Smooth muscle cell (in vitro differentiated cells): ENCODE data around the gene GALNTL6. TPM values are rescaled to one million over a fixed set of nuclear protein-coding genes. Genes with fewer than 3 reads are reported as not detected.

Experiments
- DNase-seq: peaks from one replicate; lab custom pipeline; 2025; ENCODE audit not compliant: unreplicated experiment; lab: John Stamatoyannopoulos, UW
- H2AFZ ChIP-seq: fragments of 200-600 bp; sonication (generic); 2 replicates; pipeline ENCODE4 v1.6.0; 2016; ENCODE audit warnings: antibody characterized with exemption, low read depth, mild to moderate bottlenecking
- H3F3A ChIP-seq: fragments of 200-600 bp; sonication (generic); 2 replicates; pipeline ENCODE4 v1.6.0; 2017; ENCODE audit warnings: antibody characterized with exemption, low read depth
- H3K27ac ChIP-seq: fragments of 200-600 bp; sonication (generic); 2 replicates; pipeline ENCODE4 v1.5.1; 2016; ENCODE audit warnings: low read depth, mild to moderate bottlenecking
- H3K27me3 ChIP-seq: fragments of 200-600 bp; sonication (generic); 2 replicates; pipeline ENCODE4 v1.6.1; 2016; ENCODE audit warnings: low read depth, mild to moderate bottlenecking
- H3K36me3 ChIP-seq: fragments of 200-600 bp; sonication (generic); 2 replicates; pipeline ENCODE4 v1.5.1; 2016; ENCODE audit warnings: low read depth
- H3K4me1 ChIP-seq: fragments of 200-600 bp; sonication (generic); 2 replicates; pipeline ENCODE4 v1.5.1; 2016; ENCODE audit warnings: low read depth
- H3K4me2 ChIP-seq: fragments of 200-600 bp; sonication (generic); 2 replicates; pipeline ENCODE4 v1.6.0; 2016; ENCODE audit warnings: mild to moderate bottlenecking
- H3K4me3 ChIP-seq: fragments of 200-600 bp; sonication (generic); 2 replicates; pipeline ENCODE4 v1.5.1; 2016; ENCODE audit warnings: mild to moderate bottlenecking
- H3K79me2 ChIP-seq: fragments of 200-600 bp; sonication (generic); 2 replicates; pipeline ENCODE4 v1.6.0; 2016; ENCODE audit warnings: low read depth, mild to moderate bottlenecking
- H3K9ac ChIP-seq: fragments of 200-600 bp; sonication (generic); 2 replicates; pipeline ENCODE4 v1.6.0; 2016; ENCODE audit warnings: low read depth
- H3K9me3 ChIP-seq: fragments of 200-600 bp; sonication (generic); replicated peaks from 2 replicates; pipeline ENCODE4 v1.5.1; 2016; ENCODE audit warnings: low read depth
- H4K20me1 ChIP-seq: fragments of 200-600 bp; sonication (generic); 2 replicates; pipeline ENCODE4 v1.6.0; 2016; ENCODE audit warnings: low read depth
- CTCF ChIP-seq: fragments of 200-600 bp; sonication (generic); IDR thresholded peaks from 2 replicates; pipeline ENCODE4 v1.5.1; 2017; ENCODE audit warnings: borderline replicate concordance, mild to moderate bottlenecking, antibody characterized with exemption; ENCODE audit not compliant: insufficient read depth, poor library complexity, severe bottlenecking
- WGBS: methylation state at CpG from one replicate; pipeline ENCODE4 v1.1.7; 2016; ENCODE audit warnings: low lambda C conversion rate; 5-methylcytosine and 5-hydroxymethylcytosine counted together
- polyA plus RNA-seq: library from polyadenylated mRNA; unstranded; fragments of >200 nt; fragmentation: Nextera tagmentation; extraction: Ambion mirVana; gene quantifications from 2 replicates; pipeline ENCODE4 v1.2.1, GENCODE V29; 2016
- total RNA-seq: library from RNA; depleted of rRNA; stranded (reverse); fragments of >200 nt; gene quantifications from 2 replicates; pipeline ENCODE4 v1.2.3, GENCODE V29; 2014

GALNTL6 gene
- total and polyA plus RNA-seq, 2 experiments from 2014 or later = 0.18 to 1.3 TPM

- Histone ChIP-seq H3K4me2 (no peak overlapping the region), H3K4me3 (no peak overlapping the region), H3K27ac (no peak overlapping the region), H3K36me3 (no peaks in the 10 kb centered on the region), H3K4me1 (no peaks in the 10 kb centered on the region), H3F3A (no peaks in the 10 kb centered on the region), H3K9me3 (no peaks in the 10 kb centered on the region), H3K79me2 (no peaks in the 10 kb centered on the region), H2AFZ (no peak overlapping the region), H4K20me1 (no peaks in the 10 kb centered on the region), H3K27me3 (no peaks in the 10 kb centered on the region), H3K9ac (no peak overlapping the region)
- no peak for TF ChIP-seq CTCF
- DNase-seq = no peak
- WGBS = 95% methylated on average over 3 of the region's 3 CpGs
Observed at GRCh38 chr4:172662113-172662512, 848.9 kb downstream of the GALNTL6 start.

- no peak for TF ChIP-seq CTCF
- H2AFZ ChIP-seq = no peak overlapping the region
- no peaks in the 10 kb centered on the region for H3K27me3 ChIP-seq
- no peaks in the 10 kb centered on the region for H3K79me2 ChIP-seq
- H3K36me3 ChIP-seq = no peaks in the 10 kb centered on the region
- no peak for DNase-seq
- H4K20me1 ChIP-seq = no peaks in the 10 kb centered on the region
- H3K4me1 ChIP-seq = no peaks in the 10 kb centered on the region
- no peak overlapping the region for H3K9ac ChIP-seq
- WGBS = 65% methylated on average over 6 of the region's 6 CpGs
- no peak overlapping the region for H3K4me3 ChIP-seq
- H3K4me2 ChIP-seq = no peak overlapping the region
- H3K27ac ChIP-seq = no peak overlapping the region
- no peaks in the 10 kb centered on the region for H3K9me3 ChIP-seq
- H3F3A ChIP-seq = no peaks in the 10 kb centered on the region
Observed at GRCh38 chr4:172666711-172667368, 853.6 kb downstream of the GALNTL6 start.

GRCh38 chr4:172674811-172675210 is 861.6 kb downstream of the GALNTL6 start:
- H3K27ac ChIP-seq = no peak overlapping the region
- H3K4me2 ChIP-seq = no peak overlapping the region
- H3K9me3 ChIP-seq = no peaks in the 10 kb centered on the region
- no peaks in the 10 kb centered on the region for H3K79me2 ChIP-seq
- no peak overlapping the region for H2AFZ ChIP-seq
- no peak for DNase-seq
- no peak overlapping the region for H3K9ac ChIP-seq
- H3F3A ChIP-seq = no peaks in the 10 kb centered on the region
- no peaks in the 10 kb centered on the region for H3K4me1 ChIP-seq
- no peak overlapping the region for H3K4me3 ChIP-seq
- H3K36me3 ChIP-seq = no peaks in the 10 kb centered on the region
- TF ChIP-seq CTCF = no peak
- no peaks in the 10 kb centered on the region for H3K27me3 ChIP-seq
- H4K20me1 ChIP-seq = no peaks in the 10 kb centered on the region

- Histone ChIP-seq H3K27ac (no peak overlapping the region), H2AFZ (no peak overlapping the region), H3K4me1 (no peaks in the 10 kb centered on the region), H3K4me2 (no peak overlapping the region), H3K9ac (no peak overlapping the region), H3K4me3 (no peak overlapping the region), H3K27me3 (no peaks in the 10 kb centered on the region), H3K9me3 (no peaks in the 10 kb centered on the region), H3K36me3 (no peaks in the 10 kb centered on the region), H4K20me1 (no peaks in the 10 kb centered on the region), H3K79me2 (no peaks in the 10 kb centered on the region), H3F3A (no peaks in the 10 kb centered on the region)
- no peak for DNase-seq
- no peak for TF ChIP-seq CTCF
- 100% methylated on average over 1 of the region's 1 CpG for WGBS
Observed at GRCh38 chr4:172675232-172675631, 862.0 kb downstream of the GALNTL6 start.
